Measurements from ENCODE around the gene NSDHL.
A peak's percentile ranks its signal among the peaks of the same experiment; 100 is the strongest.

The NSDHL gene

DNA sequence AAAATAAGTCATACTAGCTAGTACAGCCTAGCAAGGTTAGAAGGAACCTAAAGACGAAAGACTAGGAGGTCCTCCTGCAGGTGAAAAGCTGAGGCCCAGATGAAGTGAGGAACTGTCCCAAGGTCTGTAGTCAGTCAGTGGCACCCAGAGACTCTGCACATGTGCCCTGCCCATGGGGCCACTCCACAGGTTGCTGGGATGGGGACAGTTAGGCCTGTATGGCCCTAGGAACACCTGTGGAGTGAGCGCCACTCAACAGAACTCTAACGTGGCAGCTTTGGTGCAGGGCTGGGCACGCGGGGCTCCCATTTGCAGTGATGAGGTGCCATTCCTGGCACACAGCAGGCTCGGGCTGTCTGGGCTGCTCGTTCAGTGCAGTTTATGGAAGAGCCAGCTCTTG, 81.8 kb downstream of the NSDHL start:
- H3K4me3 ChIP-seq (ENCODE audit: low read depth, low read length): no peak overlapping the region

DNA sequence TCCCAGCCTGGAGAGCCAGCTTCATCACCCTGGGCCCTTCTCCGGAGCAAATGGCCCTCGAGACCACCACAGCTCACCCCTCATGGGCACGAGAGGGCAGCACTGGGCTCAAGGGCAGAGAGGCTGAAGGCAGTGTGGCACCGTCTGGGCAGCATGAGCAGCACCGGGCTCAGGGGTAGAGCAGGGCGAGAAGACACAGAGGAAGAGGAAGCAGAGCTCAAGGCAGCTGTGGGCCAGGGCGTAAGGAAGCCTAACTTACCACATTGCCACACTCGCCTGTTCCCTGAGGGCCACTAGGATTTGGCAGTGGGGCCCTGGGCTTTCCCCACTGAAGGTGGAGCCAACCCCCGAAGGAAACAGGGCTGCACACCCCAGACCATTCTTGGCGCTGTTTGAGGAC, 82.5 kb downstream of the NSDHL start:
- no peak overlapping the region for H3K4me3 ChIP-seq (ENCODE audit: low read depth, low read length)
- DNase-seq (ENCODE audit: low read depth): no peak
- no peak for TF ChIP-seq CTCF (IDR thresholded peaks at IDR 0.05; ENCODE audit: insufficient read depth, low read depth, low read length, missing control alignments)

More for the DNA sequence above, 81.8 kb downstream of the NSDHL start:
- DNase-seq (ENCODE audit: low read depth): no peak
- no peak for TF ChIP-seq CTCF (IDR thresholded peaks at IDR 0.05; ENCODE audit: insufficient read depth, low read depth, low read length, missing control alignments)

GRCh38 chrX:152913910-152914309, 83.0 kb downstream of the NSDHL start:
- no peak overlapping the region for H3K4me3 ChIP-seq (ENCODE audit: low read depth, low read length)
- TF ChIP-seq CTCF (IDR thresholded peaks at IDR 0.05; ENCODE audit: insufficient read depth, low read depth, low read length, missing control alignments): no peak
- no peak for DNase-seq (ENCODE audit: low read depth)

DNA sequence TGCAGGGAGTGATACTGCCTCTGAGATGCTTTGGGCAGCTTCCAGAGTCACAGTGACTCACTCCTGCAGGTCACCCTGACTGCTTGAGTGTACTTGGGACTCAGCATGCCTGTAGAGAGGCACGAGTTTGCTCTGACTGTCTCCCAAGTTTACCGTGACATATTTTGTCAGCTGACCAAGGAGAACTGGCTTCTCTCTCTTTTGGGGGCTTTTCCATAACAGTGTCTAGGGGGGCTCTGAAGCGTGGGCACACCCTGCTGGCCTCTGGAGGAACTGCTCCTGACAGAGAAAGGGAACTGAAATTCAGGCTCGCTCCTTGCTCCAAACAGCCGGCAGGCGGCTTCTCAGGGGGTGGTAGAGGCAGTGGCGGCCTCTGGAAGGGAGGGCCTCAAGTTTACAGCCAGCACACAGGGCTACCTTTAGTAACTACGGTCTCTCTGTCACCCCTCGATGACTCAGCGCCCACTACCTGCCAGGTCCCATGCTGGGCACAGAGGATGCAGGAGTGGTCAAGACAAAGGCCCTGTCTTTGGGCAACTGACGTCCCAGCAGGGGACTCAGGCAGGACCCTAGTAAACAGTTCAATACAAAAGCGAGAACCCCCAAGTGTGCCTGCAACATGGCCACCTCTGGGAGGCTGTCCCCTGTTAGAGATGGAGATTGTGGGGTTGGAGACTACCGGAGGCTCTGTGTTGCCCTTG, 84.8 kb downstream of the NSDHL start:
- TF ChIP-seq CTCF (IDR thresholded peaks at IDR 0.05; ENCODE audit: insufficient read depth, low read depth, low read length, missing control alignments): peak; percentile 71
- peak; percentile 45 for DNase-seq (ENCODE audit: low read depth)
- no peak overlapping the region for H3K4me3 ChIP-seq (ENCODE audit: low read depth, low read length)

DNA sequence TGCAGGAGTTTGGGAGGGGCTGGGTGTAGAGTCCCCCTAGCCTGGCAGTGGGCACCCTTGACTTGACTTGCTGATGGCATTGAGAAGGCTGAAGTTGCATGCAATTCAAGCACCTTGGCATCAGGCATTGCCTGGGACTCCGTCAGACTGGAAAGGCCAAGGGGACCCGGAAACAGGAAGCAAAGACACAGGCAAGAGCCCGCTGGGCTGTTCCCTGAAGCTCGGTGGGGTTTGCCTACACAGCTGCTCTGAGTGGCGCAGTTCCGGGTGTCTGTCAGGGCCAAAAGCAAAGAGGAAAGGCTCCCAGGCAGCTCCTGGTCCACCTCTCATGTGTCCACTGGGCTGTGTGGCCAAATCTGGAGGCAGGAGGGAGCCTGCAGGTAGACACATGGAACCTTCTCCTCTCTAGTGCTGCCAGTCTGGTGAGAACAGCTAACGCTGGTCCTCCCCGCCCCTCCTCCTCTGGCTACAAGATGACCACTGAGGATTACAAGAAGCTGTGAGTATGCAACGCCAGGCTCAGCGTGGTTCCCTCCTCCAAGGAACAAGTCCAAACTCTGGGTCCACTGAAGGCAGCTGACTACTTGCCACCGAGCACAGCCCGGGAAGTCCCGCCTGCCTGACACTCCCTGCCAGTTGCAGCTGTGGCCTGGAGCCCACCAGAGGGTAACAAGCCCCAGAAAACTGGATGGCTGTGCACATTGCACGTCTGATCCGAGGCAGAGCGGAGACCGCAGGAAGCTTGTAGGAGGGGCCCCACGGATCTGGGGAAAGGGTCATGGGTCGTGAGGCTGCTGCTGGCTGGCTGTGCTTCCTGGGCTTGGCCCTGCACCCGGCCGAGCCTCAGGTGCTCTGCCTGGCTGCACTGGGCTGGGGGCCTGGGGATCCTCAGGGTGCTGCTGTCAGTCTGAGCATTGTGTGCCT, 87.1 kb downstream of the NSDHL start:
- H3K4me3 ChIP-seq (ENCODE audit: low read depth, low read length): no peak overlapping the region
- no peak for DNase-seq (ENCODE audit: low read depth)
- TF ChIP-seq CTCF (IDR thresholded peaks at IDR 0.05; ENCODE audit: insufficient read depth, low read depth, low read length, missing control alignments): no peak

GRCh38 chrX:152918707-152919106, 87.8 kb downstream of the NSDHL start:
- DNase-seq (ENCODE audit: low read depth): no peak

More at GRCh38 chrX:152918707-152919106, 87.8 kb downstream of the NSDHL start:
- no peak overlapping the region for H3K4me3 ChIP-seq (ENCODE audit: low read depth, low read length)
- TF ChIP-seq CTCF (IDR thresholded peaks at IDR 0.05; ENCODE audit: insufficient read depth, low read depth, low read length, missing control alignments): no peak
